SK-N-SH (cell line): ENCODE data around the gene AHDC1.

Experiments used
- CHD2 ChIP-seq: fragments of 150-350 bp; IDR thresholded peaks from 2 replicates; pipeline ENCODE4 v1.6.1; 2018; ENCODE audit warnings: low read length; ENCODE audit not compliant: partially characterized antibody
- NFIC ChIP-seq: IDR thresholded peaks from 2 replicates; pipeline ENCODE4 v1.4.0; 2012; ENCODE audit warnings: borderline replicate concordance
- POLR2AphosphoS5 ChIP-seq: IDR thresholded peaks from 2 replicates; pipeline ENCODE4 v1.6.1; 2012; ENCODE audit warnings: low read depth, low read length
- RAD21 ChIP-seq: IDR thresholded peaks from 2 replicates; pipeline ENCODE4 v1.6.1; 2012; ENCODE audit warnings: mild to moderate bottlenecking, low read length
- SIN3A ChIP-seq: IDR thresholded peaks from 2 replicates; pipeline ENCODE4 v1.6.1; 2012; ENCODE audit warnings: low read depth, mild to moderate bottlenecking, low read length, moderate library complexity, borderline replicate concordance
- TAF1 ChIP-seq: IDR thresholded peaks from 2 replicates; pipeline ENCODE4 v1.6.1; 2012; ENCODE audit warnings: low read depth, mild to moderate bottlenecking, low read length, moderate library complexity, borderline replicate concordance
- TF ChIP-seq, protein P1 (sequence below): fragments of 200-600 bp; sonication (generic); IDR thresholded peaks from 2 replicates; pipeline ENCODE4 v1.6.1; 2017; ENCODE audit warnings: antibody characterized with exemption, mild to moderate bottlenecking, moderate library complexity
- TF ChIP-seq, protein P2 (sequence below): fragments of 150-350 bp; IDR thresholded peaks from 2 replicates; pipeline ENCODE4 v1.6.1; 2017; ENCODE audit warnings: antibody characterized with exemption, low read length, low read depth, borderline replicate concordance
- TF ChIP-seq, protein P3 (sequence below): IDR thresholded peaks from 2 replicates; pipeline ENCODE4 v1.4.0; 2012; ENCODE audit warnings: low read depth
- TF ChIP-seq, protein P4 (sequence below): IDR thresholded peaks from 2 replicates; pipeline ENCODE4 v1.6.1; 2012; ENCODE audit warnings: mild to moderate bottlenecking, low read depth, low read length, moderate library complexity
- TF ChIP-seq, protein P5 (sequence below): fragments of 150-350 bp; IDR thresholded peaks from 2 replicates; pipeline ENCODE4 v1.6.1; 2016; ENCODE audit warnings: mild to moderate bottlenecking, low read depth, low read length

DNA sequence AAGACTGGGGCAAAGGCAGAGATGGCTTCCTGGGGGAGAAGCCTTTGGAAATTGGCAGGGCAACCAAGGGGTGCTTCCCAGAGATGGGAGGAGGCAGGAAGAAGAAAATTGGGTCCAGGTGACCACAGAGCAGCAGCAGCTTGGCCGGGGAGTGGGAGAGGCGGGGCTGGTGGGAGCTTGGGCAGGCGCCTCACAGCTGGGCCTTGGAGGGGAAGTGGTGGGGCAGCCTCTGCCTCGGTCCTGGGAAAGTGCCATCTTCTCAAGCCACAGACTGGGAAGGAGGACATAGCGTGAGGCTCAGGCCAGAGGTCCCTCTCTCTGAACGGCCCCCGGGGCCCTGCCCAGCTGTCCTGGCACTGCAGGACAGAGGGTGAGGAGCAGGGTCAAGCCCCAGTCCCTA, 90.0 kb downstream of the AHDC1 start:
- TF ChIP-seq, protein P1, sequence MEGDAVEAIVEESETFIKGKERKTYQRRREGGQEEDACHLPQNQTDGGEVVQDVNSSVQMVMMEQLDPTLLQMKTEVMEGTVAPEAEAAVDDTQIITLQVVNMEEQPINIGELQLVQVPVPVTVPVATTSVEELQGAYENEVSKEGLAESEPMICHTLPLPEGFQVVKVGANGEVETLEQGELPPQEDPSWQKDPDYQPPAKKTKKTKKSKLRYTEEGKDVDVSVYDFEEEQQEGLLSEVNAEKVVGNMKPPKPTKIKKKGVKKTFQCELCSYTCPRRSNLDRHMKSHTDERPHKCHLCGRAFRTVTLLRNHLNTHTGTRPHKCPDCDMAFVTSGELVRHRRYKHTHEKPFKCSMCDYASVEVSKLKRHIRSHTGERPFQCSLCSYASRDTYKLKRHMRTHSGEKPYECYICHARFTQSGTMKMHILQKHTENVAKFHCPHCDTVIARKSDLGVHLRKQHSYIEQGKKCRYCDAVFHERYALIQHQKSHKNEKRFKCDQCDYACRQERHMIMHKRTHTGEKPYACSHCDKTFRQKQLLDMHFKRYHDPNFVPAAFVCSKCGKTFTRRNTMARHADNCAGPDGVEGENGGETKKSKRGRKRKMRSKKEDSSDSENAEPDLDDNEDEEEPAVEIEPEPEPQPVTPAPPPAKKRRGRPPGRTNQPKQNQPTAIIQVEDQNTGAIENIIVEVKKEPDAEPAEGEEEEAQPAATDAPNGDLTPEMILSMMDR, result no peak
- TF ChIP-seq TAF1 (no peak), SIN3A (no peak), POLR2AphosphoS5 (no peak), CHD2 (no peak), NFIC (no peak), RAD21 (no peak)
- TF ChIP-seq, protein P2, sequence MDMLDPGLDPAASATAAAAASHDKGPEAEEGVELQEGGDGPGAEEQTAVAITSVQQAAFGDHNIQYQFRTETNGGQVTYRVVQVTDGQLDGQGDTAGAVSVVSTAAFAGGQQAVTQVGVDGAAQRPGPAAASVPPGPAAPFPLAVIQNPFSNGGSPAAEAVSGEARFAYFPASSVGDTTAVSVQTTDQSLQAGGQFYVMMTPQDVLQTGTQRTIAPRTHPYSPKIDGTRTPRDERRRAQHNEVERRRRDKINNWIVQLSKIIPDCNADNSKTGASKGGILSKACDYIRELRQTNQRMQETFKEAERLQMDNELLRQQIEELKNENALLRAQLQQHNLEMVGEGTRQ, result no peak
- TF ChIP-seq, protein P3, sequence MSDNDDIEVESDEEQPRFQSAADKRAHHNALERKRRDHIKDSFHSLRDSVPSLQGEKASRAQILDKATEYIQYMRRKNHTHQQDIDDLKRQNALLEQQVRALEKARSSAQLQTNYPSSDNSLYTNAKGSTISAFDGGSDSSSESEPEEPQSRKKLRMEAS, result no peak
- TF ChIP-seq, protein P4, sequence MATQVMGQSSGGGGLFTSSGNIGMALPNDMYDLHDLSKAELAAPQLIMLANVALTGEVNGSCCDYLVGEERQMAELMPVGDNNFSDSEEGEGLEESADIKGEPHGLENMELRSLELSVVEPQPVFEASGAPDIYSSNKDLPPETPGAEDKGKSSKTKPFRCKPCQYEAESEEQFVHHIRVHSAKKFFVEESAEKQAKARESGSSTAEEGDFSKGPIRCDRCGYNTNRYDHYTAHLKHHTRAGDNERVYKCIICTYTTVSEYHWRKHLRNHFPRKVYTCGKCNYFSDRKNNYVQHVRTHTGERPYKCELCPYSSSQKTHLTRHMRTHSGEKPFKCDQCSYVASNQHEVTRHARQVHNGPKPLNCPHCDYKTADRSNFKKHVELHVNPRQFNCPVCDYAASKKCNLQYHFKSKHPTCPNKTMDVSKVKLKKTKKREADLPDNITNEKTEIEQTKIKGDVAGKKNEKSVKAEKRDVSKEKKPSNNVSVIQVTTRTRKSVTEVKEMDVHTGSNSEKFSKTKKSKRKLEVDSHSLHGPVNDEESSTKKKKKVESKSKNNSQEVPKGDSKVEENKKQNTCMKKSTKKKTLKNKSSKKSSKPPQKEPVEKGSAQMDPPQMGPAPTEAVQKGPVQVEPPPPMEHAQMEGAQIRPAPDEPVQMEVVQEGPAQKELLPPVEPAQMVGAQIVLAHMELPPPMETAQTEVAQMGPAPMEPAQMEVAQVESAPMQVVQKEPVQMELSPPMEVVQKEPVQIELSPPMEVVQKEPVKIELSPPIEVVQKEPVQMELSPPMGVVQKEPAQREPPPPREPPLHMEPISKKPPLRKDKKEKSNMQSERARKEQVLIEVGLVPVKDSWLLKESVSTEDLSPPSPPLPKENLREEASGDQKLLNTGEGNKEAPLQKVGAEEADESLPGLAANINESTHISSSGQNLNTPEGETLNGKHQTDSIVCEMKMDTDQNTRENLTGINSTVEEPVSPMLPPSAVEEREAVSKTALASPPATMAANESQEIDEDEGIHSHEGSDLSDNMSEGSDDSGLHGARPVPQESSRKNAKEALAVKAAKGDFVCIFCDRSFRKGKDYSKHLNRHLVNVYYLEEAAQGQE, result no peak
- TF ChIP-seq, protein P5, sequence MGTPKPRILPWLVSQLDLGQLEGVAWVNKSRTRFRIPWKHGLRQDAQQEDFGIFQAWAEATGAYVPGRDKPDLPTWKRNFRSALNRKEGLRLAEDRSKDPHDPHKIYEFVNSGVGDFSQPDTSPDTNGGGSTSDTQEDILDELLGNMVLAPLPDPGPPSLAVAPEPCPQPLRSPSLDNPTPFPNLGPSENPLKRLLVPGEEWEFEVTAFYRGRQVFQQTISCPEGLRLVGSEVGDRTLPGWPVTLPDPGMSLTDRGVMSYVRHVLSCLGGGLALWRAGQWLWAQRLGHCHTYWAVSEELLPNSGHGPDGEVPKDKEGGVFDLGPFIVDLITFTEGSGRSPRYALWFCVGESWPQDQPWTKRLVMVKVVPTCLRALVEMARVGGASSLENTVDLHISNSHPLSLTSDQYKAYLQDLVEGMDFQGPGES, result no peak
